Fibroblast of peridontal ligament (primary cell): ENCODE results near the gene BRMS1.

ENCODE experiments used
- DNase-seq: peaks from one replicate; pipeline ENCODE4 v3.0.0-alpha.2; 2010; ENCODE audit errors: extremely low read depth

The BRMS1 gene

DNA sequence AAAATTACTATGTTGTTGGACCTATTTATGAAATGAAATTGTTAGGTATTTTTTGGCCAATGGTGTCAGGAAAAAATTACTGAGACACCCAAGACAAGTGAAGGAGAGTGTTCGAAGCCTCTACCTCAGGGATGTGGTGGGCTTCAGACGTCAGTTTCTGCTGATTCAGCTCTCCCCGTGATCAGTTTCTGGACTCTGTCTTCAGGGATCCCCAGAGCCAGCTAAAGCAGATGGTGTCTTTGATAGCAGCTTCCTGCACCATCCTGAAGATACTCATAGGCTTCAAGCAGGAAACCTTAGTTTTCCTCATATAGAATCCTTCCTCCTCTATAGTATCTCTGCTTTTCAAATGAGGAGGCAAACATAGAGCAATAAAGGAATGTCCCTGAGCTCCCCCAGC is 35.4 kb downstream of the BRMS1 start:
- DNase-seq, result no peak

DNA sequence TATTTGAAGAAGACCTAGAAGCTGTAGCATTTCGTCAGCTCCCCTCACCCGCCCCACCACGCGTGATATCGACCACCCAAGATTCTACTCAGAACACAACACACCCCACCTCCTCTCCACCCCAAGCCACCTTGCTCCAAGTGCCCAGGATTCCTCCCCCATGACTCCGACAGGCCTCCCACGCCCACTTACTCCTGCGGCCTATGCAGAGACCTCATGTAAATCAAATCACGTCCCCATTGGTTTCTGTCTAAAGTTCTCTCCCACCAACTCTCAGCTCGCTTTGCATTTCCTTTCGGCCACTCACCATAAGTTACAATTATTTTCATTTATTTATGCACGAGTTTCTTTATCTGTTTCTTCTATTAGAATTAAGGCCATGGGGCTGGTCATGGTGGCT is 42.2 kb downstream of the BRMS1 start:
- DNase-seq, result no peak

DNA sequence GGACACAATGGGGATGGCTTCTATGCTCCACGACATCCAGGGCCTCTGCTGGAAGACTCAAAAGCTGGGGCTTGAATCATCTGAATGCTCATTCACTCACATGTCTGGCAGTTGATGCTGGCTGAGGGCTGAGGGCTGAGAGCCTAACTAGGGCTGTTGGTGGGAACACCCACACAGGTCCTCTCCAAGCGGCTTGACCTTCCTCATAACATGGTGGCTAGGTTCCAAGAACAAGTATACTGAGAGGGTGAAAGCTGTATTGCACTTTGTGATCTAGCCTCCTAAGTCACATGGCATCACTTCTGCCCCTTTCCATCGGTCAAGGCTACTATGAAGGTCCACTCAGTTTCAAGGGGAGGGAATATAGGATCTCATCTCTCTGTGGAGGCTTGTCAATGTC is 45.7 kb downstream of the BRMS1 start:
- no peak for DNase-seq

DNA sequence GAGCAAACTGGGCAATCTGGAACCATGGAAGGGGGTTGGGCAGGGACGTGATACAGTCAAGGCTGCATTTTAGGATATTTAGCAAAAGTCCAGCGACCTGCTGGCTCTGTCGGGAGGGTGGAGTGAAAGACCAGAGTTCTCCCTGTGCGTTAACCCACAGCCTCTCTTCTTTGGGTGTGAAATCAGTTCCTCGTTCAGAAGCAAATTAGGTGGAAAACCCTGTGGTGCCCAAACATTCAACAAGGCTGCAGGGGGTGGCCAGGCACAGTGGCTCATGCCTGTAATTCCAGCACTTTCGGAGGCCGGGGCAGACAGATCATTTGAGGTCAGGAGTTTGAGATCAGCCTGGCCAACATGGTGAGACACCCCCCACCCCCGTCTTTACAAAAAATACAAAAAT is 47.3 kb downstream of the BRMS1 start:
- no peak for DNase-seq

DNA sequence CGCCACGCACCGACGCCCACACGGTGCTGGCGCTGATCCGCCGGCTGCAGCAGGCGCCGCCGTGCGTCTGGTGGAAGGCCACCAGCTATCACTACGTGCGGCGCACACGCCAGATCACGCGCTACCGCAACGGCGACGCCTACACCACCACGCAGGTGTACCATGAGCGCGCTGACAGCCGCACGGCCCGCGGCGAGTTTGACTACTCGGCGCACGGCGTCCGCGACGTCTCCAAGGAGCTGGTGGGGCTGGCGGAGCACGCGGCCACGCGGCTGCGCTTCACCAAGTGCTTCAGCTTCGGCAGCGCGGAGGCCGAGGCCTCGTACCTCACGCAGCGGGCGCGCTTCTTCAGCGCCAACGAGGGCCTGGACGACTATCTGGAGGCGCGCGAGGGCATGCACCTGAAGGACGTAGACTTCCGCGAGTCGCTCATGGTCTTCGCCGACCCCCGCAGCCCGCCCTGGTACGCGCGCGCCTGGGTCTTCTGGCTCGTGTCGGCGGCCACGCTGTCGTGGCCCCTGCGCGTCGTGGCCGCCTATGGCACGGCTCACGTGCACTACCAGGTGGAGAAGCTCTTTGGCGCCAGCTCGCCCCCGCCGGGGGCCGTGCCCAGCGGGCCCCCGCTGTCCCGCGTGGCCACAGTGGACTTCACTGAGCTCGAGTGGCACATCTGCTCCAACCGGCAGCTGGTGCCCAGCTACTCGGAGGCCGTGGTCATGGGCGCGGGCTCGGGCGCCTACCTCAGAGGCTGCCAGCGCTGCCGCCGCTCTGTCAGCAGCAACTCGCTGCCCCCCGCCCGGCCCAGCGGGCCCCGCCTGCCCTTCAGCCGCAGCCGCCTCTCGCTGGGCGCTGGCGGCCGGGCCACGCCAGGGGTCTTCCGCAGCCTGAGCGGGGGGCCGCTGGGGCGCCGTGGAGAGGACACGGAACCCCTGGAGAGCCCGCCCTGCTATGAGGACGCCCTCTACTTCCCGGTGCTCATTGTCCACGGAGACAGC is 50.0 kb downstream of the BRMS1 start:
- no peak for DNase-seq

DNA sequence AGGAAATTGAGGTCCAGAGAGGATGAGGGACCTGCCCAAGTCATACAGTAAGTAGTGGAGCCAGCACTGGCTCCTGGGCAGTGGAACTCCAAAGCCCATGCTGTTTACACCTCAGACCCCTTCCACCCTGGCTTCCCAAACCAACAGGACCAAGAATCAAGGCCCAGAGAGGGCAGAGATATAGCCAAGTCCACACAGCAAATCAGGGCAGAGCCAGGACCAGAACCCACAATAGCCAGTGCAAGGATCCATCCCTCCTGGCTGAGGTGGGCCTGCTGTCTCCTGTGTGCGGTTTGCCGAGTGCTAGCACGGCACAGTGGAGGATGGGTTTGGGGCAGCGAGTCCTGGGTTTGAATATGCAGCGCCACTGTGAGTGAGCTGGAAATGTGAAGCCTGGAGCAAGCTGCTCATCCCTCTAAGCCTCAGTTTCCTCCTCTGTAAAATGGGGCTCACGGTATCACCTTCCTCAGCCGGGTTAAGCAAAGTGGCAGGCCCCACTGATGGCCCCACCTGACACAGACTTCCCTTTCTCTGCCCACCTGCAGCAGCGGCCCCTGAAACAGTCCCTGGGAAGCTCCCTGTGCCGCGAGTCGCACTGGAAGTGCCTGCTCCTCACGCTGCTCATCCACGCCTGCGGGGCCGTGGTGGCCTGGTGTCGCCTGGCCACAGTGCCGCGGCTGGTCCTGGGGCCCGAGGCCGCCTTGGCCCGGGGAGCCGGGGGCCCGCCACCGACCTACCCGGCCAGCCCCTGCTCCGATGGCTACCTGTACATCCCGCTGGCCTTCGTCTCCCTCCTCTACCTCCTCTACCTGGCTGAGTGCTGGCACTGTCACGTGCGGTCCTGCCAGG is 50.9 kb downstream of the BRMS1 start:
- no peak for DNase-seq

DNA sequence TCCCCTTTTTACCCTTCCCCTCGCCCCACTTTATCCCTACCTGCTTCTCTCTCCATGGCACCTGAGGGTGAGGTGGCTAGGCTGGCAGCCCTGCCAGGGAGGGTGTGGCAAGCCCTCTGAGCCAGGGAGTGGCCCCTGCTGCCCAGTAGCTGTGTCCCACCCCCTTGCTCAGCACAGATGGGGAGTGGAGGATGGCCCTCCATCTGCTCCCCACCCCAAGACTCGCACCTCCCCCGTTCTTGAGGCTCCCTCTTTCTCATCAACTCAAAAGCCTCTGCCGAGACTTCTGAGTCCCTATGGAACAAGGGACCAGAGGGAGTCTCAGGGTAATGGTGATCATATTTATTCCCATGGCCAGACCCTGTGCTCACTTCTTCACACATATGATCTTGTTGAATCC is 51.6 kb downstream of the BRMS1 start:
- DNase-seq, result no peak

DNA sequence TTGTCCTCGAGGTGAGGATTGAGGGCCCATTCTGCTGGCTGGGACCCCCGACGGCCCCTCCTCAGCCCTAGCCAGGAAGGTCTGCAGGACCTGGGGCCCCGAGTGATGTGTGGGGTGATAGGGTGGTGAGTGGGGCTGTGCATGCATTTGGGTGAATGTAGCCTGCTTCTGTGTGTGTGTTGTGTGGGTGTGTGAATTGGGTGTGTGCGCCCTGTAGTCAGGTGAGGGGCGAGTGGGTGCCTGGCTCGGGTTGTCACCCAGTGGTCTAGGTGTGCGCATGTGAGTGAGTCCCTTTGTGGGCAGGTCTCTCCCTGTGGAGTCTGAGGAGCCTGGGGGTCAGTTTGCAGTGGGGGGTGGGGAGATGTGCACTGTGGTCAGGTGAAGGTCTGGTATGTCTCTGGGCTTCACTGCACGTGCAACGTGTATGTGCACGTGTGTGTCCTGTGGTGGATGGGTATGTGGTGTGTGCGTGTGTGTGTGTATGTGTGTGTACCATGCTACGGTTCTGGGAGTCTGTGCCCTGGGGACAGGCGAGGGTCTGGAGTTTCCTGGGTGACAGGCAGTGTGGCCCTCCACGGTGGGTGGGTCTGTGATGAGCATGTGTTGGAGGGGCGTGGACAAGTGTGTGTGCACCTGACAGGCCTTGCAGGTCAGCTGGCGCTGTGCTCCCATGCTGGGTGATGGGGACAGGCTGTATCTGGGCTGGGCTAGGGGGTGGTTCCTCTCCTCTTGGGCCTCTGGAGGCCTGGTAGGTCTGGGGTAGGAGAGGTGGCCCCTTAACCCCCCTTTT is 52.2 kb downstream of the BRMS1 start:
- DNase-seq, result no peak

DNA sequence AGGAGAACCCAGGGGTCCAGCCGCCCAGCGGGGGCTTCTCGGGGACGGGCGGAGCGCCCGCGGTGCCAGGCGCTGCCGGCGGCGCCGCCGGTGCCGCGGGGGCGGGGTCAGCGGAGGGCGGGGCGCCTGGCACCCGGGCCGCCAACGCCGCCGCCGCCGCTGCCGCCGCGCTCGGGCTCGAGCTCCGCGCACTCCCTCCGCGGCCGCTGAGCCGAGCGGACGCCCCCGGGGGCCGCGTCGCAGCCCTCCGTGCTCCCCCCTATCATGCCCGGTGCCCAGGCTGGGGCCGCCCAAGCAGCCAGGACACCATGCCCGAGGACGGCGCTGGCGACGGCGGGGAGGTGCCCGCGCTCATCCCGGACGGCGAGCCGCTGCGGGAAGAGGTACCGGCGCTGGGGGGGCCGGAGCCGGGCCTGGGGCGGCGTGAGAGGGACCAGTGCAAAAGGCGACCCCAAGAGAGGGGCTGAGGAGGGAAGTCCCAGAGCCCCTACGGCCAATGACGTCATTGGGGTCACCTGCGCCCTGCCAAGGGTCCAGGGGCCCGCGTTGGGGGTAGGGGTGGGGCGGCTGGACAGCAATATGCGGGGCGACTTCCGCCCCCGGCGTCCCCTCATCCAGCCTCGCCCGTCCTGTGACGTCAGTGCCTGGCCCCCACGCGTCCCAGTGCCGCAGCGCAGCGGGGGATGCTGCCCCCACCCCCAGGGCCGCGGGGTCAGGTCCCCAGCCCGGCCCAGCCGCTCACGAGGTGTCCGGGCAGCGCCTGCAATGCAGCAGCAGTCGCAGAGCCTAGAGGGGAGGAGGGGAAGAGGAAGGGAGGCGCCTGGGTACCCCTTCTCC is 53.0 kb downstream of the BRMS1 start, which contains the start of gene TMEM151A:
Gene TMEM151A (plus strand): TSS at position 189 of the 837 bp plus-strand sequence. CDS start 120 bp downstream, at position 309.
- DNase-seq, result no peak

DNA sequence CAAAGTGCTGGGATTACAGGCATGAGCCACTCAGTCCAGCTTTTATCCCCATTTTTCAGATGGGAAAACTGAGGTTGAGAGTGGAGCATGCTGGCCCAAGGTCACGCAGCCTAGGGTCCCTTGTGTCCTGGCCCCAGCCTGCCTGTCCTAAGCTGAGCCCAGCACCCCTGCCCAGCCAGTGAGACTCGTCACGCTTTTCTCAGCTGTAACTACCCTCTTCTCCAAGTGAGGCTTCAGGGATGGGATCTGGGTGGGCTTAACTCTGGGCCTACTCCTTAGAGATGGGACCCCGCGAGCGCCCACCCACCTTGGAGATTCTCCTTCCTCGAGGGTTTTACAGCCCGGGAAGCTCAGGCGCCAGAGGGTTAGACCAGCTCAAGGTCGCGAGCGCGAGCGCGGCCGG is 53.6 kb downstream of the BRMS1 start:
- no peak for DNase-seq

DNA sequence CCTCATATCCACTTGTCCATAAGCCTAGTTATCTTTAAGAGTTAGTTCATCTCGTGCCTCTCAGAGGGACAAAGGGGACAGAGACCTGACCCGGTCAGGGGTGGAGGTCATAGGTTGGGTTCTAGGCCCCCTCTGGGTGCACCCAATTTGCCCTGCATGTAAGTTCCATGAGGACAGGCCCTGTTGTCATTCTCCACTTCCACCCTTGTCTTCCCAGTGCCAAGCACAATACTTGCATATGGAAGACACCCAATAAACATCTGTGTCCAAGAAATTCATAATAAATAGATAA is 54.6 kb downstream of the BRMS1 start:
- no peak for DNase-seq

DNA sequence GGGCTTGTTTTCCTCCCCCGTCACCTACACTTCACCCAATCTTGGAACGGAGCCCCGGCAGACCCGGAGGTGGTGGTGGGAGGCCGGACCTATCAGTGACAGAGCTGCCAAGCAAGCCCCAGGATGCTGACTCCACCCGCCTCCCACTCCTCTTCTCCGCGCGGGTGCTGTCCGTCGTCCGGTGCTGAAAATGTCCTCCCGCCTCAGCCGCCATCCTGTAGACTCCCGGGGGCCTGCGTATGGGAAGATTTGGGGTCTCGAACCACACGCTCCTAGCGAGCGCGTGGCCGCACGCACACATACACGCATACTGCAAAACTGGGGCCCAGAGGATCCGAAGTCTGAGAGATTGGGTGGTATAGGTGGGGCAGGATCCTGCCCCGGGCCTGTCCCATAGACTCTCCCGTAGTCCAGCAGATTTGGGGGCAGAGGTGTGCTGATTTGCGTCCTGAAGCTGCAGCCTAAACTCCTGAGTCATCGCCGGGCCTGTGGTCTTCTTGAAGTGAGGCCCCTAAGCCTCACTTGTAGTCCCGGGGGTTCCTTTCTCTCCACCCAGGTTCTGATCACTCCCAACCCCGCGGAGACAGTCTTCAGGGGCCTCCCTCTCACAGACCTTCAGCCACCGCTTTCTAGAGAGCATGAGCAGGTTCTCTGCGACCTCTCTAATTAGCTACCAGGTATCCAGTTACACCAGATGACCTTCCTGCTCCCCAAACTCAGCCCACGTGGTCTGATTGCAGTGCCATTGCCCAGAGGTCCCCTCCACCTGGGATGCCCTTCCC is 55.2 kb downstream of the BRMS1 start:
- no peak for DNase-seq

DNA sequence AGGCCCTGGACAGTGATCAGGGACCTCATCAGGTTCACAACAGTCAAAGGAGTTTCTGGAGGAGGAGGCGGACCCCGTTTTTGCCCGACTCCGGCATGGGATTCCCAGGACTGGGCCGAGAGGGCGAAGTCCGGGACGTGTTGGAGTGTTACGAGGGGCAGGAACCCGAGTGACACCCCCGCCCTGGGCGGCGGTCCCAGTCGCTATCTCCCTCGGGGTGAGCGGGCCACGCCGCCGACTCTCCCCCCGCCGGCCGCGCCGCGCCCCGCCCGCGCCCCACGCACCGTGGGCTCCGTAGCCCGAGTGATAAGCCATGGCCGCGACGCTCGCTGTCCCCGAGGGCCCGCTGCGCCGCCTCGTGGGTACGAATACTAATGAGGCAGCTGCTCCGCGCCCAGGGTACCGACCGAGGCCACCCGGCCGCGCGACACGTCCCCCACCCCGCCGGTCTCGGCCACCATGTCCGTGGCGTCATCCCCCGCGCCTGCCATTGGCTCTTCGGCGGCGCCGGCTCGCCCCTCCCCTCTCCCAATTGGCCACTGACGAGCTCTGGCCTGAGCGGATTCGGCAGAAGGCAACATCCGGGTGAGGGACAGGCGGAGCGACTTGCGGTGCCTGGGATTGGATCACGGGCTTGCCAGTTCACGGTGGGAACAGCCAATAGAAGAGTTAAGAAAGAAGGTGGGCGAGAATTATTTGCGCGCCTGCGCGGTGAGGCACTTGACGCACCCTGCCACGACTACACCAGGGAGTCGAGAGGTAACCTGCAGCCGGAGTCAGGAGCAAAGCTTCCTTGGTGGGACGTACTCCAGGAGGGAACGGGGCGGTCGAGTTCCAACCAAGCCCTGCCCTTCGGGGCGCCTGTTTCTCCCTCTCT is 56.0 kb downstream of the BRMS1 start, which contains the start of gene YIF1A:
Gene YIF1A (minus strand): TSS at position 473 of the 877 bp plus-strand sequence. CDS start 158 bp downstream, at position 315.
- DNase-seq, result peak; percentile 99

DNA sequence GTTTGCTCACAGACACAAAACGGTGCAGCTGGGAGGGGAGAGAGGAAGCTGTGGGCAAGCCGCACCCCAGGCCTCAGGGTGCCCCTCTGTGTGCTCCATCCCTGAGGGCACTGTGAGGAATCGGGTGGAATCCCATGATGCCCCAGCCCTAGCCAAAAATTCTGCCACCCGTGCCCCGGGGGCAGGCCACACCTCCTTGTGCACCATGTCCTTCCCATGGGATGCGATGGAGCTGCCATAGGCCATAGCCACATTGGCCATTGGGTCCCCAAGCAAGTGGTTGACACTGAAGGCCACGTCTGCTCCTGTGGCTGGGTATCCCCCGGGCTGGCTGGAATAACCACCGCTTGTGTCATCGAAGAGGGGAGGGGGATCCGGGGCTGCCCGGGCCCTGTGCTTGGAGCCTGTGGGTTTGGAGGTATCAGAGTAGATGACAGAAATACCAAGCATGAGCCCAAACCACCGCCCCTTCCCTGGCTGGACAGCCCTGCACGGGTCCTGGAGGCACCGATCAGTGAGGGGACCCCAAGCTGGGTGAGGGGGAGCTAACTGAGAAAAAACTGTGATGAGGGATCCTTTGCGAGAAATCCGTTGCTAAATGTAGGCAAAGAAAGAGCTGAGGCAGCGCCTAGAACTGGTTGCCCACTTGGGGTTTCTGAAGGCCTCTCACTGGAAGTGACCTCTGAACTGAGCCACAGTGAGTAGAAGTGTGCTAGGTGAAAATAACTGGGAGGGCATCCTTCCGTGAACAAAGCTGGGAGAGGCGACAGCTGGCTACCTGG is 56.8 kb downstream of the BRMS1 start:
- no peak for DNase-seq
